Ectodermal cell (in vitro differentiated cells): ENCODE data around the gene TBX2.

Experiments used
- H3K27ac ChIP-seq: 2 replicates; pipeline ENCODE4 v1.7.0; 2013; ENCODE audit warnings: mild to moderate bottlenecking, low read depth, low read length; ENCODE audit not compliant: insufficient read depth, poor library complexity, severe bottlenecking
- H3K27me3 ChIP-seq: 2 replicates; pipeline ENCODE4 v1.7.0; 2013; ENCODE audit warnings: mild to moderate bottlenecking, low read length; ENCODE audit not compliant: insufficient read depth, control insufficient read depth, poor library complexity, severe bottlenecking
- H3K36me3 ChIP-seq: one replicate; pipeline ENCODE4 v1.7.0; 2013; ENCODE audit warnings: low read length; ENCODE audit not compliant: control insufficient read depth, insufficient read depth
- H3K4me1 ChIP-seq: one replicate; pipeline ENCODE4 v1.7.0; 2013; ENCODE audit warnings: low read length; ENCODE audit not compliant: control insufficient read depth, insufficient read depth
- H3K4me3 ChIP-seq: 2 replicates; pipeline ENCODE4 v1.7.0; 2013; ENCODE audit warnings: low read depth, low read length, control low read depth; ENCODE audit not compliant: insufficient read depth
- H3K9me3 ChIP-seq: 2 replicates; pipeline ENCODE4 v1.7.0; 2013; ENCODE audit warnings: mild to moderate bottlenecking, low read length, moderate library complexity; ENCODE audit not compliant: control insufficient read depth
- WGBS, 2 experiments: methylation state at CpG; one replicate each; pipeline ENCODE4 v1.1.7; 2013; ENCODE audit warnings: missing lambda C conversion rate in 2 of 2; 5-methylcytosine and 5-hydroxymethylcytosine counted together

TBX2 gene

GRCh38 chr17:61361084-61361483, 38.6 kb upstream of the TBX2 start:
- Histone ChIP-seq H3K9me3 (no peaks in the 10 kb centered on the region), H3K27me3 (no peaks in the 10 kb centered on the region), H3K4me3 (no peak overlapping the region), H3K4me1 (no peaks in the 10 kb centered on the region), H3K27ac (no peak overlapping the region), H3K36me3 (no peaks in the 10 kb centered on the region)
- WGBS, 2 experiments, result 94 to 96% methylated on average over 1 of the region's 2 CpGs

- no peak overlapping the region for H3K4me3 ChIP-seq
These were observed 37.2 kb upstream of the TBX2 start for GRCh38 chr17:61362396-61362795.

GRCh38 chr17:61362852-61363600, 36.6 kb upstream of the TBX2 start:
- Histone ChIP-seq H3K27me3 (no peaks in the 10 kb centered on the region), H3K4me1 (no peaks in the 10 kb centered on the region), H3K36me3 (no peaks in the 10 kb centered on the region), H3K4me3 (no peak overlapping the region), H3K27ac (no peak overlapping the region), H3K9me3 (no peaks in the 10 kb centered on the region)
- 94 to 95% methylated on average over 8 to 9 of the region's 9 CpGs for whole genome bisulfite sequencing, 2 experiments

More at GRCh38 chr17:61362396-61362795, 37.2 kb upstream of the TBX2 start:
- Histone ChIP-seq H3K27me3 (no peaks in the 10 kb centered on the region), H3K9me3 (no peaks in the 10 kb centered on the region), H3K27ac (no peak overlapping the region), H3K36me3 (no peaks in the 10 kb centered on the region), H3K4me1 (no peaks in the 10 kb centered on the region)
- WGBS, 2 experiments, result 79 to 80% methylated on average over 5 of the region's 5 CpGs

- no peak overlapping the region for H3K4me3 ChIP-seq
- H3K4me1 ChIP-seq, result peaks cover 5% of the 10 kb centered on the region
- 94% methylated on average over 13 of the region's 13 CpGs for WGBS, 2 experiments
- H3K27me3 ChIP-seq, result no peaks in the 10 kb centered on the region
- H3K27ac ChIP-seq, result no peak overlapping the region
- no peaks in the 10 kb centered on the region for H3K9me3 ChIP-seq
- H3K36me3 ChIP-seq, result no peaks in the 10 kb centered on the region
These were observed 35.8 kb upstream of the TBX2 start for GRCh38 chr17:61363601-61364462.

- no peak overlapping the region for H3K4me3 ChIP-seq
- H3K4me1 ChIP-seq, result peaks cover 8% of the 10 kb centered on the region
- no peak overlapping the region for H3K27ac ChIP-seq
- H3K9me3 ChIP-seq, result no peaks in the 10 kb centered on the region
- no peaks in the 10 kb centered on the region for H3K36me3 ChIP-seq
- no peaks in the 10 kb centered on the region for H3K27me3 ChIP-seq
- WGBS, 2 experiments, result 88 to 96% methylated on average over 3 of the region's 3 CpGs
These were observed 35.2 kb upstream of the TBX2 start for GRCh38 chr17:61364463-61364846.

GRCh38 chr17:61366076-61366714, 33.4 kb upstream of the TBX2 start:
- Histone ChIP-seq H3K9me3 (no peaks in the 10 kb centered on the region), H3K27ac (no peak overlapping the region), H3K36me3 (no peaks in the 10 kb centered on the region), H3K4me1 (peaks cover 8% of the 10 kb centered on the region), H3K4me3 (no peak overlapping the region), H3K27me3 (no peaks in the 10 kb centered on the region)
- WGBS, 2 experiments, result 92 to 95% methylated on average over 8 of the region's 8 CpGs

GRCh38 chr17:61366715-61367413, 32.8 kb upstream of the TBX2 start:
- no peak overlapping the region for H3K27ac ChIP-seq
- WGBS, 2 experiments, result 89 to 90% methylated on average over 19 of the region's 19 CpGs
- no peaks in the 10 kb centered on the region for H3K9me3 ChIP-seq
- peaks cover 8% of the 10 kb centered on the region for H3K4me1 ChIP-seq
- no peaks in the 10 kb centered on the region for H3K27me3 ChIP-seq
- H3K36me3 ChIP-seq, result no peaks in the 10 kb centered on the region
- H3K4me3 ChIP-seq, result no peak overlapping the region

GRCh38 chr17:61368049-61368831, 31.4 kb upstream of the TBX2 start:
- no peak overlapping the region for H3K27ac ChIP-seq
- no peaks in the 10 kb centered on the region for H3K9me3 ChIP-seq
- no peaks in the 10 kb centered on the region for H3K36me3 ChIP-seq
- no peaks in the 10 kb centered on the region for H3K27me3 ChIP-seq
- H3K4me3 ChIP-seq, result no peak overlapping the region
- peaks cover 8% of the 10 kb centered on the region for H3K4me1 ChIP-seq
- WGBS, 2 experiments, result 96% methylated on average over 27 of the region's 27 CpGs

GRCh38 chr17:61368832-61369450, 30.7 kb upstream of the TBX2 start:
- H3K27ac ChIP-seq, result no peak overlapping the region
- WGBS, 2 experiments, result 81 to 86% methylated on average over 7 of the region's 7 CpGs

More at GRCh38 chr17:61368832-61369450, 30.7 kb upstream of the TBX2 start:
- Histone ChIP-seq H3K27me3 (no peaks in the 10 kb centered on the region), H3K36me3 (no peaks in the 10 kb centered on the region), H3K4me1 (peaks cover 8% of the 10 kb centered on the region), H3K4me3 (no peak overlapping the region), H3K9me3 (no peaks in the 10 kb centered on the region)
